OCI-LY7 (cell line): ENCODE measurements around the gene TMEM14C. TPM values are rescaled to one million over a fixed set of nuclear protein-coding genes. Genes with fewer than 3 reads are reported as not detected.

ENCODE experiments used
- BruUV-seq: library from RNA; stranded (reverse); fragments of 400-500 nt; replicated peaks from 2 replicates; lab custom pipeline; 2021; lab: Mats Ljungman, UMichigan
- CTCF ChIA-PET: fragments of 300-600 bp; sonication (Branson Sonifier 250); formaldehyde crosslinking; loops from one replicate; lab custom pipeline; 2022; ENCODE audit warnings: antibody characterized with exemption; ENCODE audit not compliant: unreplicated experiment; lab: Charles Lee
- POLR2A ChIA-PET: fragments of 300-600 bp; sonication (Branson Sonifier 250); formaldehyde crosslinking; loops from one replicate; lab custom pipeline; 2022; ENCODE audit warnings: antibody characterized with exemption; lab: Charles Lee
- DNase-seq: peaks from one replicate; pipeline ENCODE4 v3.0.0-alpha.2; 2015; ENCODE audit warnings: low spot score
- H2AFZ ChIP-seq: fragments of 200-600 bp; sonication (generic), shearing (Covaris generic); 2 replicates; pipeline ENCODE4 v1.6.1; 2014; ENCODE audit warnings: mild to moderate bottlenecking, antibody characterized with exemption, low read length, moderate library complexity
- H3K27ac ChIP-seq: fragments of 200-600 bp; sonication (generic); 2 replicates; pipeline ENCODE4 v1.5.1; 2014; ENCODE audit warnings: mixed run types, low read depth, mild to moderate bottlenecking, moderate library complexity, low read length, inconsistent platforms; ENCODE audit not compliant: poor library complexity, severe bottlenecking
- H3K36me3 ChIP-seq: fragments of 200-600 bp; sonication (generic); 2 replicates; pipeline ENCODE4 v1.6.1; 2014; ENCODE audit warnings: mild to moderate bottlenecking, antibody characterized with exemption, low read length, moderate library complexity, mixed read lengths; ENCODE audit not compliant: insufficient read depth
- H3K4me1 ChIP-seq: fragments of 200-600 bp; sonication (generic); 2 replicates; pipeline ENCODE4 v1.5.1; 2014; ENCODE audit warnings: mild to moderate bottlenecking, low read length; ENCODE audit not compliant: insufficient read depth, poor library complexity, severe bottlenecking
- H3K4me2 ChIP-seq: fragments of 200-600 bp; sonication (generic); 2 replicates; pipeline ENCODE4 v1.6.1; 2014; ENCODE audit warnings: mild to moderate bottlenecking, low read length
- H3K4me3 ChIP-seq: fragments of 200-600 bp; sonication (generic); 2 replicates; pipeline ENCODE4 v1.5.1; 2014; ENCODE audit warnings: mild to moderate bottlenecking, low read depth, low read length; ENCODE audit not compliant: poor library complexity, severe bottlenecking
- H3K79me2 ChIP-seq: fragments of 200-600 bp; sonication (generic); 2 replicates; pipeline ENCODE4 v1.6.1; 2016; ENCODE audit warnings: low read depth, mild to moderate bottlenecking, low read length, moderate library complexity, mixed read lengths; ENCODE audit not compliant: insufficient read depth
- H3K9me2 ChIP-seq: fragments of 200-600 bp; sonication (generic); 2 replicates; pipeline ENCODE4 v1.6.1; 2016; ENCODE audit warnings: mild to moderate bottlenecking, low read length, mixed read lengths; ENCODE audit not compliant: insufficient read depth
- H3K9me3 ChIP-seq: fragments of 200-600 bp; sonication (generic); 2 replicates; pipeline ENCODE4 v1.6.1; 2014; ENCODE audit warnings: mild to moderate bottlenecking, mixed run types, low read length, mixed read lengths
- H4K20me1 ChIP-seq: fragments of 200-600 bp; sonication (generic); 2 replicates; pipeline ENCODE4 v1.6.1; 2014; ENCODE audit warnings: mild to moderate bottlenecking, antibody characterized with exemption, low read length, moderate library complexity, mixed read lengths; ENCODE audit not compliant: insufficient read depth
- EZH2phosphoT487 ChIP-seq: fragments of 200-600 bp; sonication (generic); IDR thresholded peaks from 2 replicates; pipeline ENCODE4 v1.6.1; 2018; ENCODE audit warnings: low read depth, borderline replicate concordance, mild to moderate bottlenecking, mixed run types, antibody characterized with exemption, low read length, moderate library complexity, mixed read lengths
- intact Hi-C: fragments of 100-400 bp; cut with micrococcal nuclease; formaldehyde crosslinking; loops from one replicate; pipeline ENCODE4 v1.10.0; 2022; ENCODE audit not compliant: unreplicated experiment
- total RNA-seq, 2 experiments: library from RNA; depleted of rRNA in 1 of 2; stranded (reverse); fragments of >200 nt in 1 of 2; shearing (Covaris generic) in 1 of 2; gene quantifications; 2 replicates each; pipeline ENCODE4 v1.2.3, GENCODE V29; 2014 to 2022
- TF ChIP-seq, protein P1 (sequence below): fragments of 200-600 bp; sonication (generic); conservative IDR thresholded peaks from 2 replicates; pipeline ENCODE4 v1.5.1; 2014; ENCODE audit warnings: mild to moderate bottlenecking, antibody characterized with exemption, low read length, moderate library complexity, mixed read lengths

The TMEM14C gene
- total RNA-seq, 2 experiments from 2014 or later: 33.9 to 40.2 TPM

DNA sequence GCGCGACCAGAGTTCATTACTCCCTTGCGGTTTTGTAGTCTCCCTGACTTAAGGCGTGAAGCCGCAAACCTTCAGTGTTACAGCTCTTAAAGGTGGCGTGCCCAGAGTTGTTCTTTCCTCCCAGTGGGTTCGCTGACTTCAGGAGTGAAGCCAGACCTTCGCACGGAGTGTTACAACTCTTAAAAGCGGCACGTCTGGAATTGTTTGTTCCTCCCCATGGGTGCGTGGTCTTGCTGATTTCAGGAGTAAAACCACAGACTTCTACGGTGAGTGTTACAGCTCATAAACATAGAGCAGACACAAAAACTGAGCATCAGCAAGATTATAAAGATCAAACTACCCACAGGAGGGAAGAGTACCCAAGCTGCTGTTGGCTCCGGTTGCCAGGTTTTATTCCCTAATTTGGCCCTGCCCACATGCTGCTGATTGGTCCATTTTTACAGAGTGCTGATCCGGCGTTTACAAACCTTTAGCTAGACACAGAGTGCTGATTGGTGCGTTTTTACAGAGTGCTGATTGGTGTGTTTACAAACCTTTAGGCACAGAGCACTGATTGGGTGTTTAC lies 10.4 kb downstream of the TMEM14C start:
- H3K9me3 ChIP-seq: no peaks in the 10 kb centered on the region
- no peaks in the 10 kb centered on the region for H4K20me1 ChIP-seq
- H3K27ac ChIP-seq: no peak overlapping the region
- H3K36me3 ChIP-seq: no peaks in the 10 kb centered on the region
- H3K4me3 ChIP-seq: no peak overlapping the region
- no TSS peak for BruUV-seq
- DNase-seq: no peak
- POLR2A ChIA-PET: interaction anchor here (1.0 to 1.1 kb wide), 2 partner anchors 9 to 222 kb away, joined by 3 read pairs; no protein-coding TSS in a partner anchor
- no peak for TF ChIP-seq EZH2phosphoT487
- TF ChIP-seq, protein P1, sequence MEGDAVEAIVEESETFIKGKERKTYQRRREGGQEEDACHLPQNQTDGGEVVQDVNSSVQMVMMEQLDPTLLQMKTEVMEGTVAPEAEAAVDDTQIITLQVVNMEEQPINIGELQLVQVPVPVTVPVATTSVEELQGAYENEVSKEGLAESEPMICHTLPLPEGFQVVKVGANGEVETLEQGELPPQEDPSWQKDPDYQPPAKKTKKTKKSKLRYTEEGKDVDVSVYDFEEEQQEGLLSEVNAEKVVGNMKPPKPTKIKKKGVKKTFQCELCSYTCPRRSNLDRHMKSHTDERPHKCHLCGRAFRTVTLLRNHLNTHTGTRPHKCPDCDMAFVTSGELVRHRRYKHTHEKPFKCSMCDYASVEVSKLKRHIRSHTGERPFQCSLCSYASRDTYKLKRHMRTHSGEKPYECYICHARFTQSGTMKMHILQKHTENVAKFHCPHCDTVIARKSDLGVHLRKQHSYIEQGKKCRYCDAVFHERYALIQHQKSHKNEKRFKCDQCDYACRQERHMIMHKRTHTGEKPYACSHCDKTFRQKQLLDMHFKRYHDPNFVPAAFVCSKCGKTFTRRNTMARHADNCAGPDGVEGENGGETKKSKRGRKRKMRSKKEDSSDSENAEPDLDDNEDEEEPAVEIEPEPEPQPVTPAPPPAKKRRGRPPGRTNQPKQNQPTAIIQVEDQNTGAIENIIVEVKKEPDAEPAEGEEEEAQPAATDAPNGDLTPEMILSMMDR: no peak
- no peak overlapping the region for H3K4me2 ChIP-seq
- no peaks in the 10 kb centered on the region for H3K4me1 ChIP-seq
- H2AFZ ChIP-seq: no peak overlapping the region
- CTCF ChIA-PET: interaction anchor here (0.6 kb wide), 1 partner anchor 226 kb away, joined by 3 read pairs; no protein-coding TSS in a partner anchor
- no peaks in the 10 kb centered on the region for H3K9me2 ChIP-seq
- intact Hi-C loops: no loop called here
- H3K79me2 ChIP-seq: no peaks in the 10 kb centered on the region

GRCh38 chr6:10733863-10734262 lies 11.0 kb downstream of the TMEM14C start:
- Histone ChIP-seq H3K27ac (no peak overlapping the region), H3K4me3 (no peak overlapping the region), H3K36me3 (no peaks in the 10 kb centered on the region), H3K79me2 (no peaks in the 10 kb centered on the region), H2AFZ (no peak overlapping the region), H3K4me1 (no peaks in the 10 kb centered on the region), H3K9me3 (no peaks in the 10 kb centered on the region), H4K20me1 (no peaks in the 10 kb centered on the region), H3K9me2 (no peaks in the 10 kb centered on the region), H3K4me2 (no peak overlapping the region)
- CTCF ChIA-PET: no interaction called here
- DNase-seq: no peak
- POLR2A ChIA-PET: no interaction called here
- intact Hi-C loops: no loop called here
- TF ChIP-seq EZH2phosphoT487: no peak
- TF ChIP-seq, protein P1: no peak
- BruUV-seq: no TSS peak

DNA sequence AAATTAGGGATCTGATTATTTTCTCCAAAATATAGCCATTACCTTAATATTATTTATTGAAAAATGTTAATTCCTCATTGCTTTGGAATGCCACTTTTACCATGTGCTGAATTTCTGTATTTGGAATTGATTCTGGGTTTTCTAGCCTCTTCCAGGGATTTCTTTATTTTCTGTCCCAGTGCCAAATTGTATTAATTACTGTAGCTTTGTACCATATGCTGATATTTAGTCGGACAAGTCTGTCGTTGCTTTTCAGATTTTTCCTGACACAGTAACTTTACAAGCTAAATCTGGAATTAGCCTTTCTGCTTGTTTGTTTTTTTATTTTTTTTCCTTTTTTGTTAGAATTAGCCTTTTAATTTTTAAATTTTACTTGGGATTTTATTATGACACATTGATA lies 13.9 kb downstream of the TMEM14C start:
- Histone ChIP-seq H3K4me3 (no peak overlapping the region), H3K36me3 (no peaks in the 10 kb centered on the region), H2AFZ (no peak overlapping the region), H3K4me2 (no peak overlapping the region), H4K20me1 (no peaks in the 10 kb centered on the region), H3K79me2 (no peaks in the 10 kb centered on the region), H3K4me1 (no peaks in the 10 kb centered on the region), H3K9me2 (no peaks in the 10 kb centered on the region), H3K9me3 (no peaks in the 10 kb centered on the region), H3K27ac (no peak overlapping the region)
- CTCF ChIA-PET: no interaction called here
- no TSS peak for BruUV-seq
- no peak for TF ChIP-seq EZH2phosphoT487
- TF ChIP-seq, protein P1: no peak
- POLR2A ChIA-PET: interaction anchor here (0.6 to 1.1 kb wide), 5 partner anchors 10 to 967 kb away, joined by 3 to 5 read pairs (median 3); no protein-coding TSS in a partner anchor
- no peak for DNase-seq
- intact Hi-C loops: no loop called here
